HCT116 (cell line): ENCODE data around the gene CXXC1. TPM values are rescaled to one million over a fixed set of nuclear protein-coding genes. Genes with fewer than 3 reads are reported as not detected.

Source experiments
- ATAC-seq: fragments of 200-7000 bp; cut with Tn5 transposase; 2 replicates; pipeline ENCODE4 v1.9.1; 2020; ENCODE audit warnings: mild to moderate bottlenecking, moderate library complexity
- BruUV-seq: library from RNA; stranded (reverse); fragments of 400-500 nt; replicated peaks from 2 replicates; lab custom pipeline; 2021; lab: Mats Ljungman, UMichigan
- CTCF ChIA-PET: fragments of 300-600 bp; sonication (Branson Sonifier 250); formaldehyde crosslinking; loops from one replicate; lab custom pipeline; 2021; ENCODE audit warnings: antibody characterized with exemption; lab: Charles Lee
- POLR2A ChIA-PET: fragments of 300-600, 350-600 bp; sonication (Branson Sonifier 250); formaldehyde crosslinking; loops from one replicate; lab custom pipeline; 2021; ENCODE audit warnings: antibody characterized with exemption; lab: Charles Lee
- RAD21 ChIA-PET, 2 experiments: fragments of 300-600 bp; sonication (Branson Sonifier 250); formaldehyde crosslinking; loops; one replicate each; lab custom pipeline; 2023; ENCODE audit warnings: low total read pairs in 2 of 2; ENCODE audit not compliant: uncharacterized antibody in 2 of 2, unreplicated experiment in 2 of 2, low non-redundant PET in 1 of 2; lab: Charles Lee
- DNase-seq: peaks from one replicate; pipeline ENCODE4 v3.0.0-alpha.2; 2010; ENCODE audit warnings: low read depth, low spot score
- H2AFZ ChIP-seq: fragments of 200-600 bp; shearing (Covaris generic), sonication (generic); 2 replicates; pipeline ENCODE4 v1.6.1; 2017; ENCODE audit warnings: low read depth, mixed run types, mixed read lengths, antibody characterized with exemption, low read length; ENCODE audit not compliant: poor library complexity, severe bottlenecking
- H3K27ac ChIP-seq: 2 replicates; pipeline ENCODE4 v1.5.1; 2012; ENCODE audit warnings: low read depth, low read length
- H3K27me3 ChIP-seq: fragments of 200-600 bp; sonication (generic); 2 replicates; pipeline ENCODE4 v1.6.1; 2016; ENCODE audit warnings: mixed run types, low read length, mixed read lengths; ENCODE audit not compliant: insufficient read depth
- H3K36me3 ChIP-seq, 2 experiments: fragments of 200-500 bp in 1 of 2; fragments of 200-600 bp in 1 of 2; sonication (Bioruptor generic) in 1 of 2; sonication (generic) in 1 of 2; 2 replicates each; pipeline versions ENCODE4 v1.5.1 to v1.6.1; 2014 to 2016; ENCODE audit warnings: low read length in 2 of 2, inconsistent platforms in 1 of 2, mixed read lengths in 1 of 2, mixed run types in 1 of 2; ENCODE audit not compliant: insufficient read depth in 2 of 2, control insufficient read depth in 1 of 2
- H3K4me1 ChIP-seq, 2 experiments: fragments of 200-600 bp in 1 of 2; sonication (generic) in 1 of 2; 2 replicates each; pipeline versions ENCODE4 v1.5.1 to v1.6.1; 2012 to 2017; ENCODE audit warnings: low read length in 2 of 2, inconsistent platforms in 1 of 2, mild to moderate bottlenecking in 1 of 2, mixed read lengths in 1 of 2, mixed run types in 1 of 2, moderate library complexity in 1 of 2; ENCODE audit not compliant: insufficient read depth in 2 of 2, control insufficient read depth in 1 of 2
- H3K4me2 ChIP-seq: fragments of 200-600 bp; sonication (generic); 2 replicates; pipeline ENCODE4 v1.6.1; 2017; ENCODE audit warnings: mixed run types, low read length, mixed read lengths
- H3K4me3 ChIP-seq, 2 experiments: fragments of 200-600 bp in 1 of 2; sonication (generic) in 1 of 2; replicated peaks in 1 of 2; 2 replicates each; pipeline ENCODE4 v1.5.1; 2011 to 2016; ENCODE audit warnings: low read length in 2 of 2, control low read depth in 1 of 2, low read depth in 1 of 2, mild to moderate bottlenecking in 1 of 2, mixed read lengths in 1 of 2, mixed run types in 1 of 2
- H3K79me2 ChIP-seq: fragments of 200-600 bp; sonication (generic); 2 replicates; pipeline ENCODE4 v1.6.1; 2017; ENCODE audit warnings: mild to moderate bottlenecking, mixed run types, low read length, moderate library complexity, mixed read lengths; ENCODE audit not compliant: insufficient read depth
- H3K9ac ChIP-seq: fragments of 200-600 bp; sonication (generic); 2 replicates; pipeline ENCODE4 v1.6.1; 2016; ENCODE audit warnings: low read length, mixed read lengths
- H3K9me2 ChIP-seq: fragments of 200-600 bp; sonication (generic), shearing (Covaris generic); 2 replicates; pipeline ENCODE4 v1.6.1; 2017; ENCODE audit warnings: mixed run types, mild to moderate bottlenecking, moderate library complexity; ENCODE audit not compliant: insufficient read depth
- H3K9me3 ChIP-seq, 2 experiments: fragments of 200-500 bp in 1 of 2; fragments of 200-600 bp in 1 of 2; sonication (Bioruptor generic) in 1 of 2; sonication (generic) in 1 of 2; 2 replicates each; pipeline ENCODE4 v1.6.1; 2014 to 2017; ENCODE audit warnings: low read length in 2 of 2, mixed read lengths in 2 of 2, inconsistent platforms in 1 of 2, low read depth in 1 of 2, mild to moderate bottlenecking in 1 of 2, mixed run types in 1 of 2, moderate library complexity in 1 of 2; ENCODE audit not compliant: control insufficient read depth in 1 of 2, insufficient read depth in 1 of 2
- H4K20me1 ChIP-seq: fragments of 200-600 bp; sonication (generic), shearing (Covaris generic); 2 replicates; pipeline ENCODE4 v1.6.1; 2017; ENCODE audit warnings: mixed run types, mild to moderate bottlenecking, moderate library complexity; ENCODE audit not compliant: insufficient read depth
- CTCF ChIP-seq, 3 experiments: fragments of 200-600 bp in 1 of 3; sonication (generic) in 1 of 3; IDR thresholded peaks in 2 of 3; conservative IDR thresholded peaks in 1 of 3; 2 replicates each; pipeline ENCODE4 v1.5.1; 2012 to 2017; ENCODE audit warnings: low read depth in 2 of 3, low read length in 2 of 3, antibody characterized with exemption in 1 of 3, borderline replicate concordance in 1 of 3, control low read depth in 1 of 3, mild to moderate bottlenecking in 1 of 3, mixed read lengths in 1 of 3, mixed run types in 1 of 3, moderate library complexity in 1 of 3; ENCODE audit not compliant: insufficient read depth in 1 of 3
- MAX ChIP-seq: IDR thresholded peaks from 2 replicates; pipeline ENCODE4 v1.6.1; 2012
- POLR2A ChIP-seq: IDR thresholded peaks from 2 replicates; pipeline ENCODE4 v1.7.0; 2011; ENCODE audit warnings: borderline replicate concordance; ENCODE audit not compliant: insufficient read depth, insufficient read length; ENCODE audit errors: extremely low read depth
- REST ChIP-seq: IDR thresholded peaks from 2 replicates; pipeline ENCODE4 v1.6.1; 2012; ENCODE audit warnings: low read depth
- SRF ChIP-seq: IDR thresholded peaks from 2 replicates; pipeline ENCODE4 v1.6.1; 2012; ENCODE audit warnings: low read depth
- ZBTB33 ChIP-seq: IDR thresholded peaks from 2 replicates; pipeline ENCODE4 v1.6.1; 2011; ENCODE audit warnings: mild to moderate bottlenecking, low read length, moderate library complexity; ENCODE audit not compliant: insufficient replicate concordance; ENCODE audit errors: extremely low read depth
- intact Hi-C: fragments of 100-400 bp; cut with micrococcal nuclease; formaldehyde crosslinking; loops from 2 replicates; pipeline ENCODE4 v1.10.0; 2022
- total RNA-seq: library from RNA; stranded (reverse); gene quantifications from one replicate; pipeline ENCODE4 v1.2.1, GENCODE V29; 2021; ENCODE audit not compliant: unreplicated experiment

Gene CXXC1
- total RNA-seq, 1 experiment from 2014 or later, result 101 TPM

- POLR2A ChIA-PET, result interaction anchor here (1.0 to 1.6 kb wide), 2 partner anchors 9 to 94 kb away, joined by 3 to 4 read pairs; partner anchors contain the start of gene SKA1
- no peaks in the 10 kb centered on the region for H3K9me3 ChIP-seq
- no peaks in the 10 kb centered on the region for H3K27me3 ChIP-seq
- no peaks in the 10 kb centered on the region for H3K9me2 ChIP-seq
- peak overlapping the region; percentile 70 to 100 for H3K4me3 ChIP-seq
- H3K9ac ChIP-seq, result peak overlapping the region; percentile 75
- H2AFZ ChIP-seq, result no peak overlapping the region
- ATAC-seq (no peak), DNase-seq (no peak)
- H3K36me3 ChIP-seq, result peaks cover 22 to 65% of the 10 kb centered on the region in 2 experiments
- intact Hi-C loops, result loop anchor here (10.0 kb wide), 1 partner anchor 786 kb away; the partner anchor contains the start of gene RPL17
- RAD21 ChIA-PET, result interaction anchor here in 1 of 2 experiments (1.2 kb wide), 1 partner anchor 76 kb away, joined by 3 read pairs; no protein-coding TSS in a partner anchor
- H3K4me1 ChIP-seq, result peaks cover 5 to 31% of the 10 kb centered on the region in 2 experiments; a peak in 3 of 4 replicates
- H4K20me1 ChIP-seq, result no peaks in the 10 kb centered on the region
- H3K27ac ChIP-seq, result peak overlapping the region; percentile 77
- peaks cover 44% of the 10 kb centered on the region for H3K79me2 ChIP-seq
- no TSS peak for BruUV-seq
- H3K4me2 ChIP-seq, result peak overlapping the region; percentile 85
- CTCF ChIA-PET, result interaction anchor here (0.9 to 1.4 kb wide), 2 partner anchors 77 kb away, joined by 3 to 7 read pairs; no protein-coding TSS in a partner anchor
- TF ChIP-seq ZBTB33 (no peak), SRF (no peak), CTCF (IDR thresholded peaks at IDR 0.05 in 2 of 3, conservative IDR thresholded peaks at IDR 0.05 in 1 of 3; ENCODE audit: borderline replicate concordance in 1 of 3, insufficient read depth in 1 of 3, low read depth in 2 of 3, low read length in 2 of 3) (no peak), MAX (no peak), POLR2A (no peak), REST (no peak)
Measured at GRCh38 chr18:50280707-50281294, 6.7 kb downstream of the CXXC1 start.
